Hepatocyte (in vitro differentiated cells): Measurements from ENCODE around the gene SPACA7. TPM values are rescaled to one million over a fixed set of nuclear protein-coding genes. Genes with fewer than 3 reads are reported as not detected.

Experiments
- DNase-seq: peaks from one replicate; pipeline ENCODE4 v3.0.0-alpha.2; 2016; ENCODE audit warnings: low spot score
- H2AFZ ChIP-seq: fragments of 200-600 bp; sonication (generic); 2 replicates; pipeline ENCODE4 v1.6.0; 2016; ENCODE audit warnings: antibody characterized with exemption, mild to moderate bottlenecking
- H3K27ac ChIP-seq: fragments of 200-600 bp; sonication (generic); 2 replicates; pipeline ENCODE4 v1.5.1; 2016; ENCODE audit warnings: mild to moderate bottlenecking
- H3K27me3 ChIP-seq: fragments of 200-600 bp; sonication (generic); 2 replicates; pipeline ENCODE4 v1.6.1; 2016
- H3K36me3 ChIP-seq: fragments of 200-600 bp; sonication (generic); replicated peaks from 2 replicates; pipeline ENCODE4 v1.5.1; 2016; ENCODE audit warnings: low read depth; ENCODE audit not compliant: insufficient read depth
- H3K4me1 ChIP-seq: fragments of 200-600 bp; sonication (generic); 2 replicates; pipeline ENCODE4 v1.5.1; 2016; ENCODE audit warnings: mild to moderate bottlenecking, moderate library complexity; ENCODE audit not compliant: insufficient read depth
- H3K4me2 ChIP-seq: fragments of 200-600 bp; sonication (generic); 2 replicates; pipeline ENCODE4 v1.6.0; 2016
- H3K4me3 ChIP-seq: fragments of 200-600 bp; sonication (generic); 2 replicates; pipeline ENCODE4 v1.5.1; 2016; ENCODE audit warnings: mild to moderate bottlenecking
- H3K79me2 ChIP-seq: fragments of 200-600 bp; sonication (generic); 2 replicates; pipeline ENCODE4 v1.6.0; 2017; ENCODE audit warnings: mild to moderate bottlenecking
- H3K9me2 ChIP-seq: fragments of 200-600 bp; sonication (generic); replicated peaks from 2 replicates; pipeline ENCODE4 v1.6.0; 2017; ENCODE audit warnings: mild to moderate bottlenecking; ENCODE audit not compliant: insufficient read depth
- H3K9me3 ChIP-seq: fragments of 200-600 bp; sonication (generic); 2 replicates; pipeline ENCODE4 v1.5.1; 2016; ENCODE audit warnings: low read depth, mild to moderate bottlenecking
- H4K20me1 ChIP-seq: fragments of 200-600 bp; sonication (generic); 2 replicates; pipeline ENCODE4 v1.6.0; 2016; ENCODE audit warnings: mild to moderate bottlenecking; ENCODE audit not compliant: insufficient read depth, poor library complexity, severe bottlenecking
- CTCF ChIP-seq: fragments of 200-600 bp; sonication (generic); IDR thresholded peaks from 2 replicates; pipeline ENCODE4 v1.5.1; 2016; ENCODE audit warnings: antibody characterized with exemption, mild to moderate bottlenecking; ENCODE audit not compliant: poor library complexity
- EZH2 ChIP-seq: fragments of 200-600 bp; sonication (generic); IDR thresholded peaks from 2 replicates; pipeline ENCODE4 v1.6.1; 2016; ENCODE audit warnings: antibody characterized with exemption, mild to moderate bottlenecking, borderline replicate concordance
- EZH2phosphoT487 ChIP-seq: fragments of 200-600 bp; sonication (generic); IDR thresholded peaks from one replicate; pipeline ENCODE4 v1.6.1; 2018; ENCODE audit warnings: antibody characterized with exemption, mild to moderate bottlenecking, low read depth, moderate library complexity; ENCODE audit not compliant: unreplicated experiment, severe bottlenecking
- WGBS: methylation state at CpG from one replicate; pipeline ENCODE4 v1.1.6; 2016; ENCODE audit warnings: low lambda C conversion rate; ENCODE audit errors: missing lambda C conversion rate; 5-methylcytosine and 5-hydroxymethylcytosine counted together
- polyA plus RNA-seq: library from polyadenylated mRNA; unstranded; fragments of >200 nt; fragmentation: Nextera tagmentation; extraction: Ambion mirVana; gene quantifications from 2 replicates; pipeline ENCODE4 v1.2.1, GENCODE V29; 2016
- total RNA-seq: library from RNA; depleted of rRNA; stranded (reverse); fragments of >200 nt; gene quantifications from 2 replicates; pipeline ENCODE4 v1.2.3, GENCODE V29; 2014

The SPACA7 gene
- total and polyA plus RNA-seq, 2 experiments from 2014 or later, result not detected

- Histone ChIP-seq H3K27me3 (no peaks in the 10 kb centered on the region), H3K4me1 (no peaks in the 10 kb centered on the region), H3K79me2 (no peaks in the 10 kb centered on the region), H3K4me3 (no peak overlapping the region), H3K9me3 (no peaks in the 10 kb centered on the region), H4K20me1 (no peaks in the 10 kb centered on the region), H3K4me2 (no peak overlapping the region), H3K36me3 (no peaks in the 10 kb centered on the region), H3K27ac (no peak overlapping the region), H2AFZ (no peak overlapping the region), H3K9me2 (no peaks in the 10 kb centered on the region)
- TF ChIP-seq EZH2phosphoT487 (no peak), CTCF (no peak), EZH2 (no peak)
- DNase-seq, result no peak
- WGBS, result 90% methylated on average over 24 of the region's 30 CpGs
Observed at GRCh38 chr13:112453874-112454647, 77.9 kb downstream of the SPACA7 start.

- H3K4me1 ChIP-seq, result no peaks in the 10 kb centered on the region
- H3K9me3 ChIP-seq, result no peaks in the 10 kb centered on the region
- H4K20me1 ChIP-seq, result no peaks in the 10 kb centered on the region
- WGBS, result 86% methylated on average over 16 of the region's 16 CpGs
- H3K4me2 ChIP-seq, result no peak overlapping the region
- H3K9me2 ChIP-seq, result no peaks in the 10 kb centered on the region
- no peak overlapping the region for H3K4me3 ChIP-seq
- no peaks in the 10 kb centered on the region for H3K36me3 ChIP-seq
- TF ChIP-seq EZH2, result no peak
- TF ChIP-seq CTCF, result no peak
- no peak for TF ChIP-seq EZH2phosphoT487
- no peak for DNase-seq
- H3K79me2 ChIP-seq, result no peaks in the 10 kb centered on the region
- no peak overlapping the region for H2AFZ ChIP-seq
- H3K27me3 ChIP-seq, result no peaks in the 10 kb centered on the region
- H3K27ac ChIP-seq, result no peak overlapping the region
Observed at GRCh38 chr13:112454648-112455334, 78.6 kb downstream of the SPACA7 start.

GRCh38 chr13:112455476-112456059 is 79.4 kb downstream of the SPACA7 start:
- Histone ChIP-seq H3K4me3 (no peak overlapping the region), H3K79me2 (no peaks in the 10 kb centered on the region), H4K20me1 (no peaks in the 10 kb centered on the region), H3K9me2 (no peaks in the 10 kb centered on the region), H3K27ac (no peak overlapping the region), H3K4me2 (no peak overlapping the region), H3K4me1 (no peaks in the 10 kb centered on the region), H3K36me3 (no peaks in the 10 kb centered on the region), H3K9me3 (no peaks in the 10 kb centered on the region), H3K27me3 (no peaks in the 10 kb centered on the region), H2AFZ (no peak overlapping the region)
- 94% methylated on average over 17 of the region's 17 CpGs for WGBS
- no peak for DNase-seq
- TF ChIP-seq CTCF, result no peak
- TF ChIP-seq EZH2phosphoT487, result no peak
- TF ChIP-seq EZH2, result no peak
